ENCODE measurements around the gene A3GALT2.

GRCh38 chr1:33316601-33317000, 4.3 kb downstream of the A3GALT2 start:
- TF ChIP-seq, protein P1, sequence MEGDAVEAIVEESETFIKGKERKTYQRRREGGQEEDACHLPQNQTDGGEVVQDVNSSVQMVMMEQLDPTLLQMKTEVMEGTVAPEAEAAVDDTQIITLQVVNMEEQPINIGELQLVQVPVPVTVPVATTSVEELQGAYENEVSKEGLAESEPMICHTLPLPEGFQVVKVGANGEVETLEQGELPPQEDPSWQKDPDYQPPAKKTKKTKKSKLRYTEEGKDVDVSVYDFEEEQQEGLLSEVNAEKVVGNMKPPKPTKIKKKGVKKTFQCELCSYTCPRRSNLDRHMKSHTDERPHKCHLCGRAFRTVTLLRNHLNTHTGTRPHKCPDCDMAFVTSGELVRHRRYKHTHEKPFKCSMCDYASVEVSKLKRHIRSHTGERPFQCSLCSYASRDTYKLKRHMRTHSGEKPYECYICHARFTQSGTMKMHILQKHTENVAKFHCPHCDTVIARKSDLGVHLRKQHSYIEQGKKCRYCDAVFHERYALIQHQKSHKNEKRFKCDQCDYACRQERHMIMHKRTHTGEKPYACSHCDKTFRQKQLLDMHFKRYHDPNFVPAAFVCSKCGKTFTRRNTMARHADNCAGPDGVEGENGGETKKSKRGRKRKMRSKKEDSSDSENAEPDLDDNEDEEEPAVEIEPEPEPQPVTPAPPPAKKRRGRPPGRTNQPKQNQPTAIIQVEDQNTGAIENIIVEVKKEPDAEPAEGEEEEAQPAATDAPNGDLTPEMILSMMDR (conservative IDR thresholded peaks at IDR 0.05), result no peak
- no peak for TF ChIP-seq EZH2 (IDR thresholded peaks at IDR 0.05; ENCODE audit: low read depth)

Measured in PC-9 (cell line).